Uterus (tissue), 4 donors: Measurements from ENCODE around the gene KIDINS220. TPM values are rescaled to one million over a fixed set of nuclear protein-coding genes. Genes with fewer than 3 reads are reported as not detected.
A peak's percentile ranks its signal among the peaks of the same experiment; 100 is the strongest.

Experiments used
- DNase-seq, 2 donors: peaks; one replicate each; pipeline ENCODE4 v3.0.0-alpha.2; 2019 to 2020
- H3K27ac ChIP-seq, 2 donors: fragments of 200-600 bp; sonication (generic); 1 replicate in 1 of 2; 2 replicates in 1 of 2; pipeline ENCODE4 v1.5.1; 2016 to 2018
- H3K27me3 ChIP-seq, 2 donors: fragments of 200-600 bp; sonication (generic); one replicate each; pipeline ENCODE4 v1.5.1; 2018 to 2019; ENCODE audit warnings: control low read depth in 1 of 2
- H3K36me3 ChIP-seq, 2 donors: fragments of 200-600 bp; sonication (generic); one replicate each; pipeline ENCODE4 v1.5.1; 2019; ENCODE audit warnings: control low read depth in 1 of 2
- H3K4me1 ChIP-seq, 2 donors: fragments of 200-600 bp; sonication (generic); one replicate each; pipeline ENCODE4 v1.5.1; 2018 to 2019; ENCODE audit warnings: control low read depth in 1 of 2
- H3K4me3 ChIP-seq, 2 donors: fragments of 200-600 bp; sonication (generic); 1 replicate in 1 of 2; 2 replicates in 1 of 2; pipeline ENCODE4 v1.5.1; 2018 to 2019; ENCODE audit warnings: mild to moderate bottlenecking in 1 of 2
- H3K9me3 ChIP-seq, 2 donors: fragments of 200-600 bp; sonication (generic); one replicate each; pipeline ENCODE4 v1.5.1; 2019; ENCODE audit warnings: control low read depth in 1 of 2
- CTCF ChIP-seq, 4 experiments: fragments of 200-600 bp in 2 of 4; fragments of 450-650 bp in 2 of 4; sonication (generic) in 2 of 4; IDR thresholded peaks; one replicate each; pipeline ENCODE4 v1.5.1; 2016 to 2019; ENCODE audit warnings: antibody characterized with exemption in 4 of 4, mild to moderate bottlenecking in 2 of 4, moderate library complexity in 1 of 4
- POLR2A ChIP-seq, 2 donors: fragments of 450-650 bp; IDR thresholded peaks; one replicate each; pipeline ENCODE4 v1.6.1; 2016; ENCODE audit warnings: antibody characterized with exemption in 2 of 2, mild to moderate bottlenecking in 1 of 2, moderate library complexity in 1 of 2
- intact Hi-C: fragments of 100-400 bp; cut with DNase I; formaldehyde crosslinking; loops from one replicate; pipeline ENCODE4 v1.15.1; 2023; ENCODE audit warnings: low total_unique reads
- total RNA-seq, 4 donors: library from RNA; depleted of rRNA in 3 of 4; stranded (reverse); fragments of >200 nt in 3 of 4; gene quantifications; one replicate each; pipeline versions ENCODE4 v1.1.0 to v1.2.4, GENCODE V29; 2014 to 2023
- donor health status: DM: yes; HTN: yes; CAD: no.

The KIDINS220 gene
- 100 to 1,000 TPM in 1 of 4 donors, 10 to 100 TPM in 3; 48.8 to 185 (median 72.8) TPM for total RNA-seq

DNA sequence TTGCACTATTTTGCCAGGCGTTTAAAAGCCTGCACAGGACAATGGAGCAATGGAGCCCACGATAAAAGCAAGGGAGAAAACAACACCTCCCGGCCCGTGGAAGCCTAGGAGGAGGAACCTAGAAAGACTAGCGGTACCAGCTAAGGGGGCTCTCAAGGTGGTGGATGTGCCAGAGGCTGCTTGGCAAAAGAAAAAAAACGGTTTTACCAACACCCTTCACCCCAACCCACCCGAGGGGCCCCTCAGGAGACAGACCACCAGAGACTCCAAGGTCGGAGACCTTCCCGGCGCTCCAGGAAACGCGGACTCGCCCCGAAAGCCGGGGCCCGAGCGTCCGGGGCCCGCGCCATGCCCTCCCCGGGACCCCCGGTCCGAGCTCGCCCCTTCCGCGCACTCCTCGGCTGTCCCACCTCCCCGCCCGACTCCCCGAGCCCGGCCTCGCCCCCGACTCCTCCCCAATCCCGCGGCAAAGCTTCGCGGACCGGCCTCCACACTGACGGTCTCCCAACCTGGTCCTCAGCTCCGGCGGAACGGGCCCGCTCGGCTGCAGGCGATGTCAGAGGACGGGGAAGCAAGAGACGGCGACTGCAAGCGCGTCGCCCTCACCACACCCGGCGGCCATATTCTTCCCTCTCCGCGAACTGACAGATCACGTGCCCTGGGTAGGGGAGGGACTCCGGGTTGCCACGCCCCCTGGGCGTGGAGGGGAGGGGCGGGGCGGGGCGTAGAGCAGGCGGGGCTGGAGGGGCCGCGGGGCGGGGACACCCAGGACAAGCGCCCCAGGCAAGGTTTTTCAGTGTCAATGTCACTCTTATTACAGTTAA lies at the start of gene KIDINS220:
Gene KIDINS220 (minus strand): TSS at position 643 of the 824 bp plus-strand sequence. CDS start 10,520 bp downstream, outside the sequence.
- intact Hi-C loops: no loop called here
- H3K4me3 ChIP-seq: peak within 1 kb of the TSS; percentile 94 to 95
- DNase-seq: peak; percentile 84 to 88
- no peaks in the 10 kb centered on the region for H3K27me3 ChIP-seq
- H3K27ac ChIP-seq: peak within 1 kb of the TSS; percentile 79 to 80
- no peaks in the 10 kb centered on the region for H3K9me3 ChIP-seq
- peak; percentile 78 to 88 for TF ChIP-seq POLR2A (IDR thresholded peaks at IDR 0.05)
- TF ChIP-seq CTCF (IDR thresholded peaks at IDR 0.05): no peak
- H3K36me3 ChIP-seq: no peaks in the 10 kb centered on the region
- peaks cover 3 to 13% of the 10 kb centered on the region in 2 donors for H3K4me1 ChIP-seq

- no peaks in the 10 kb centered on the region for H3K36me3 ChIP-seq
- DNase-seq: no peak
- H3K4me1 ChIP-seq: no peaks in the 10 kb centered on the region
- no peaks in the 10 kb centered on the region for H3K27me3 ChIP-seq
- TF ChIP-seq CTCF (IDR thresholded peaks at IDR 0.05) (no peak), POLR2A (IDR thresholded peaks at IDR 0.05) (no peak)
- H3K4me3 ChIP-seq: no peak overlapping the region
- no peaks in the 10 kb centered on the region for H3K9me3 ChIP-seq
- no peak overlapping the region for H3K27ac ChIP-seq
- intact Hi-C loops: no loop called here
Observed at GRCh38 chr2:8886876-8887275, 49.5 kb upstream of the KIDINS220 start.

- Histone ChIP-seq H3K4me3 (no peak overlapping the region), H3K9me3 (no peaks in the 10 kb centered on the region), H3K27me3 (no peaks in the 10 kb centered on the region), H3K4me1 (no peaks in the 10 kb centered on the region), H3K27ac (no peak overlapping the region), H3K36me3 (no peaks in the 10 kb centered on the region)
- TF ChIP-seq CTCF (IDR thresholded peaks at IDR 0.05) (no peak), POLR2A (IDR thresholded peaks at IDR 0.05) (no peak)
- no peak for DNase-seq
- intact Hi-C loops: no loop called here
Observed at GRCh38 chr2:8886202-8886518, 48.7 kb upstream of the KIDINS220 start.

DNA sequence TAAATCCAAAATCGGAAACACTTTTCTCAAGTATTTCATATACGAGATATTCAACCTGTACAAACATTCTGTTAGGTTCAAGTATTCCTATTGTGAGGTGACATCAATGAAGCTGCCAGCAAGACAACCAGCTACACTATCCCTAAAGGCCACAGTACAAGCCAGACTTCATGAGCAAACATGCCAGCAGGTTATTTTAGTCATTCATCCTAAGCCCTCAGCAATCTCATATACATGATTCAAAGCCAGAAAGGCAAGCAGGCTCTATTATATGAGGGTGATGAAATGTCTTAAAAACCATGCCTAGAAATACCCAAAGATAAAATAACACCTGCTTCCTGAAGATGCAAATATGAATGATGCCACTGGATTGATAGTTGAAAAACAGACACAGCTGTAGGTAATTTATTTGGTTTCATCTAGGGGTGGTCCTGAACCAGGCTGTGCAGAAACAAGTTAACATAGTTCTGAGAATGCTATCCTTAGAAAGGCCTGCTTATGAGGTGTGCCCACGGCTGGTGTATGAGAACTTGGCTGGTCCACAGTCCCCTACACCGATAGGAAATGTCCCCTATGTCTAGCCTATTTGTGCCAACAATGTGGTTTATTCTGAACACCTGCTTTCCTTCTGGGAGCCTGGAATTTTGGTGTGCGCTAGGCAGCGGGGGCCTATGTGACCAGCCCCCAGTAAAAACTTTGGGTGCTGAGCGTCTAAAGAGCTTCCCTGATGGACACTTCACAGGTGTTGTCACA lies 48.2 kb upstream of the KIDINS220 start:
- Histone ChIP-seq H3K9me3 (no peaks in the 10 kb centered on the region), H3K27ac (no peak overlapping the region), H3K36me3 (no peaks in the 10 kb centered on the region), H3K27me3 (no peaks in the 10 kb centered on the region), H3K4me3 (no peak overlapping the region), H3K4me1 (no peaks in the 10 kb centered on the region)
- intact Hi-C loops: no loop called here
- DNase-seq: no peak
- no peak for TF ChIP-seq CTCF (IDR thresholded peaks at IDR 0.05)
- TF ChIP-seq POLR2A (IDR thresholded peaks at IDR 0.05): no peak

- Histone ChIP-seq H3K4me3 (no peak overlapping the region), H3K27me3 (no peaks in the 10 kb centered on the region), H3K27ac (no peak overlapping the region), H3K9me3 (no peaks in the 10 kb centered on the region), H3K36me3 (no peaks in the 10 kb centered on the region), H3K4me1 (no peaks in the 10 kb centered on the region)
- no peak for DNase-seq
- TF ChIP-seq CTCF (IDR thresholded peaks at IDR 0.05) (no peak), POLR2A (IDR thresholded peaks at IDR 0.05) (no peak)
- intact Hi-C loops: no loop called here
Observed at GRCh38 chr2:8884812-8885211, 47.4 kb upstream of the KIDINS220 start.
